GM13976 (cell line): Measurements from ENCODE around the gene KCNT2.

Experiments used
- DNase-seq: peaks from one replicate; pipeline ENCODE4 v3.0.0; 2012; ENCODE audit warnings: low spot score
- in situ Hi-C: fragments of 300-500 bp; cut with MboI; formaldehyde crosslinking; loops from one replicate; pipeline ENCODE4 v1.12.0; 2022; ENCODE audit warnings: low sequenced_read_pairs, mixed read lengths, inconsistent platforms; ENCODE audit not compliant: unreplicated experiment
- TF ChIP-seq, protein P1 (sequence below): IDR thresholded peaks from 2 replicates; pipeline ENCODE4 v1.5.1; 2012; ENCODE audit warnings: borderline replicate concordance, mild to moderate bottlenecking; ENCODE audit not compliant: insufficient read depth; ENCODE audit errors: extremely low read depth, missing control alignments, control extremely low read depth

The KCNT2 gene

DNA sequence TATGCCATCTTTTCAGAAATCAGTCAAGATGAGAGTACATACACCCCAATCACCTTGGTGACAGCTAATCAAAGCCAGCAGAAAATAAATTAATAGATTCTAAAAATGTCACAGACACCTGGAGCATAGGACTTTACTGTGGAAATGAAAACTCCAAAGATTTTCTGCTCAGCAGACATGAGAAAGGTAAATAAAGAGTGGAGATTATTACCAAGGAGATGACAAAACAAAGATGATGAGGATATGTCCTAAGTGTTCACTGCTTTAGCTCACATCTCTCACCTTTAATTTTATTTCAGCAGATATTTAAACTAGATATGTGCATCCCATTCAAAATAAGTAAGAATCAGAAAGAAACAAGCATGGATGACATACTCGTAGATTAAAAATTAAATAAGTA lies 14.8 kb upstream of the KCNT2 start:
- TF ChIP-seq, protein P1, sequence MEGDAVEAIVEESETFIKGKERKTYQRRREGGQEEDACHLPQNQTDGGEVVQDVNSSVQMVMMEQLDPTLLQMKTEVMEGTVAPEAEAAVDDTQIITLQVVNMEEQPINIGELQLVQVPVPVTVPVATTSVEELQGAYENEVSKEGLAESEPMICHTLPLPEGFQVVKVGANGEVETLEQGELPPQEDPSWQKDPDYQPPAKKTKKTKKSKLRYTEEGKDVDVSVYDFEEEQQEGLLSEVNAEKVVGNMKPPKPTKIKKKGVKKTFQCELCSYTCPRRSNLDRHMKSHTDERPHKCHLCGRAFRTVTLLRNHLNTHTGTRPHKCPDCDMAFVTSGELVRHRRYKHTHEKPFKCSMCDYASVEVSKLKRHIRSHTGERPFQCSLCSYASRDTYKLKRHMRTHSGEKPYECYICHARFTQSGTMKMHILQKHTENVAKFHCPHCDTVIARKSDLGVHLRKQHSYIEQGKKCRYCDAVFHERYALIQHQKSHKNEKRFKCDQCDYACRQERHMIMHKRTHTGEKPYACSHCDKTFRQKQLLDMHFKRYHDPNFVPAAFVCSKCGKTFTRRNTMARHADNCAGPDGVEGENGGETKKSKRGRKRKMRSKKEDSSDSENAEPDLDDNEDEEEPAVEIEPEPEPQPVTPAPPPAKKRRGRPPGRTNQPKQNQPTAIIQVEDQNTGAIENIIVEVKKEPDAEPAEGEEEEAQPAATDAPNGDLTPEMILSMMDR = no peak
- in situ Hi-C loops = no loop called here
- no peak for DNase-seq

DNA sequence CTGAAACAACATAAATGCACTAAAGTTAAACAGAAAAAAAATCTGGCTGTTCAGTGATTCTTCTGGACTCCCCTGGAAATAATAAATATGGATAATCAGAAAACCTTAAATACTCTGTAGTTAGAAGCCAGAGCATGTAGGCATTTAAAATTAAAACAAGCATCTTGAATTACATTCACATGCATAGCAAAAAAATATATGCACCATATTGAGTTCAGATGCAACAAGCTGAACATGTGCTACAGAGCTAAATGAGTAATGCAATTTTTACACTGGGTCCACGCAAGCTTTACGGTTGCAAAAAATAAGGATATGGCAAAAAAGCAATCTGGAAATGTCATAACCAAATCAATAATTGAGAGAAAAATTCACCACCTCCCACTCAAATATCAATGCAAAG lies 11.5 kb upstream of the KCNT2 start:
- TF ChIP-seq, protein P1 = no peak
- DNase-seq = no peak
- in situ Hi-C loops = no loop called here

DNA sequence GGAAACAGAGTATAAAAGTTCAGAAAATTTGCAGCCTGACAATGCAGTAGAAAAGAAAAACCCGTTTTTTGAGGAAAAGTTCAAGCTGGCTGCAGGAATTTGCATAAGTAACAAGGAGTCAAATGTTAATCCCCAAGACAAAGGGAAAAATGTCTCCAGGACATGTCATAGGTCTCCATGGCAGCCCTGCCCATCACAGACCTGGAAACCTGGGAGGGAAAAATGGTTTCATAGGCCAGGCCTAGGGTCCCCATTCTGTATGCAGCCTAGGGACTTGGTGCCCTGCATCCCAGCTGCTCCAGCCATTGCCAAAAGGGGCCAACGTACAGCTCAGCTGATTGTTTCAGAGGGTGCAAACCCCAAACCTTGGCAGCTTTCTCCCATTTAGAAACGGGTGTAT lies 3.6 kb upstream of the KCNT2 start:
- TF ChIP-seq, protein P1 = no peak
- in situ Hi-C loops = no loop called here
- no peak for DNase-seq

DNA sequence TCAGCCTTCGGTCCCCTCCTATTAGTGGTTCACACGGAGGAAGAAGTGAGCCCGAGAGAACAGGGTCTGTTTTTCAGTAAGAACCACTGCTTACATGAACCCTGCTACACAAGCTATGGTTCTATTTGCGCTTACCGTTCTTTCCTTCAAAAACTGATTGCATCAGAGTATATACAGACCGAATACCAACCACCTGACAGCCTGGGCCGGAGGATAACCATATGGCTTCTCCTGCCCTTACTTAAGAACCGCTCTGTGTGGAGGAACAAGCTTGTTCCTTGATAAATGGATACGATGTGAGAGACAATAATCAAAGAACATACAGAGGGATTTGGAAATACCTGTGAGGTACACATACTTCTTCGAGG lies 1.1 kb upstream of the KCNT2 start:
- TF ChIP-seq, protein P1 = no peak
- in situ Hi-C loops = no loop called here
- DNase-seq = no peak

DNA sequence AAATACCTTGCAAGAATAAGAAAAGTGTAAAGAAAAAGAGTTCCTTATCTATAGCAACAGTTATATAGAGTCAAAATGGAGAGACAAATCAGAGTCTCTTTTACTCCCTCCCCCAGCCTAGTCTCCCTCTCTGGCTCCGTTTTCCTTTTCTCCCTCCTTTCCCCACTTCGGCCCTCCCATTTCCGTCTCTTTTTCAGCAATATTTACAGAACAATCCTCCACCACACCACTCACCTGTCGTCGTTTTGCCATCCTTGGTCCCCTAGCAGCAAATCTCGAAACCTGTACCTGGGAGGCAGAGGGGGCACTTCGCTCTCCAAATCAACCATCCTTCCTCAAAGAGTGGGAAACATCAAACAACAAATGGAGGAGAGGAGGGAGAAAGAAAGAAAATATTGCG lies 259 bp downstream of the KCNT2 start:
- in situ Hi-C loops = no loop called here
- DNase-seq = no peak
- TF ChIP-seq, protein P1 = no peak

GRCh38 chr1:196603651-196604050 lies 4.6 kb downstream of the KCNT2 start:
- no peak for DNase-seq
- TF ChIP-seq, protein P1 = no peak
- in situ Hi-C loops = no loop called here
